DOHH2 (cell line): ENCODE data around the gene BHLHE23.

ENCODE experiments used
- H3F3A ChIP-seq: fragments of 200-600 bp; sonication (generic), shearing (Covaris generic); 2 replicates; pipeline ENCODE4 v1.6.0; 2016; ENCODE audit warnings: antibody characterized with exemption, mild to moderate bottlenecking; ENCODE audit not compliant: control insufficient read depth, insufficient read depth
- H3K27ac ChIP-seq: fragments of 200-600 bp; sonication (generic); 2 replicates; pipeline ENCODE4 v1.5.1; 2014; ENCODE audit warnings: low read depth, mild to moderate bottlenecking, low read length, moderate library complexity
- H3K27me3 ChIP-seq: fragments of 200-600 bp; sonication (generic); 2 replicates; pipeline ENCODE4 v1.6.1; 2014; ENCODE audit warnings: mild to moderate bottlenecking, low read length, mixed read lengths; ENCODE audit not compliant: control insufficient read depth
- H3K36me3 ChIP-seq: fragments of 200-600 bp; sonication (generic); 2 replicates; pipeline ENCODE4 v1.6.1; 2014; ENCODE audit warnings: mild to moderate bottlenecking, low read length, moderate library complexity, mixed read lengths; ENCODE audit not compliant: control insufficient read depth
- H3K4me1 ChIP-seq: fragments of 200-600 bp; sonication (generic); 2 replicates; pipeline ENCODE4 v1.6.1; 2014; ENCODE audit warnings: mild to moderate bottlenecking, low read length, mixed read lengths; ENCODE audit not compliant: control insufficient read depth
- H3K4me2 ChIP-seq: fragments of 200-600 bp; sonication (generic); 2 replicates; pipeline ENCODE4 v1.6.0; 2014; ENCODE audit warnings: mild to moderate bottlenecking, low read length, moderate library complexity
- H3K4me3 ChIP-seq: fragments of 200-600 bp; sonication (generic); 2 replicates; pipeline ENCODE4 v1.5.1; 2014; ENCODE audit warnings: mild to moderate bottlenecking, low read length, mixed read lengths
- H3K79me2 ChIP-seq: fragments of 200-600 bp; sonication (generic); 2 replicates; pipeline ENCODE4 v1.6.1; 2014; ENCODE audit warnings: mild to moderate bottlenecking, low read length, mixed read lengths; ENCODE audit not compliant: control insufficient read depth
- H3K9me2 ChIP-seq: fragments of 200-600 bp; sonication (generic); replicated peaks from 2 replicates; pipeline ENCODE4 v1.6.1; 2014; ENCODE audit warnings: mild to moderate bottlenecking, low read length, mixed read lengths; ENCODE audit not compliant: control insufficient read depth
- H3K9me3 ChIP-seq: fragments of 200-600 bp; sonication (generic); 2 replicates; pipeline ENCODE4 v1.6.1; 2014; ENCODE audit warnings: antibody characterized with exemption, low read length, mixed read lengths; ENCODE audit not compliant: control insufficient read depth, insufficient read depth
- H4K20me1 ChIP-seq: fragments of 200-600 bp; sonication (generic); 2 replicates; pipeline ENCODE4 v1.6.0; 2014; ENCODE audit warnings: low read depth, mild to moderate bottlenecking, antibody characterized with exemption, low read length, moderate library complexity; ENCODE audit not compliant: control insufficient read depth, insufficient read depth
- EZH2phosphoT487 ChIP-seq: fragments of 200-600 bp; sonication (generic); IDR thresholded peaks from 2 replicates; pipeline ENCODE4 v1.6.1; 2017; ENCODE audit warnings: borderline replicate concordance, mild to moderate bottlenecking, antibody characterized with exemption, low read length, moderate library complexity, mixed read lengths
- TF ChIP-seq, protein P1 (sequence below): fragments of 200-600 bp; sonication (generic); IDR thresholded peaks from one replicate; pipeline ENCODE4 v1.5.1; 2014; ENCODE audit warnings: antibody characterized with exemption, mild to moderate bottlenecking, low read depth, low read length; ENCODE audit not compliant: poor library complexity, severe bottlenecking

The BHLHE23 gene

DNA sequence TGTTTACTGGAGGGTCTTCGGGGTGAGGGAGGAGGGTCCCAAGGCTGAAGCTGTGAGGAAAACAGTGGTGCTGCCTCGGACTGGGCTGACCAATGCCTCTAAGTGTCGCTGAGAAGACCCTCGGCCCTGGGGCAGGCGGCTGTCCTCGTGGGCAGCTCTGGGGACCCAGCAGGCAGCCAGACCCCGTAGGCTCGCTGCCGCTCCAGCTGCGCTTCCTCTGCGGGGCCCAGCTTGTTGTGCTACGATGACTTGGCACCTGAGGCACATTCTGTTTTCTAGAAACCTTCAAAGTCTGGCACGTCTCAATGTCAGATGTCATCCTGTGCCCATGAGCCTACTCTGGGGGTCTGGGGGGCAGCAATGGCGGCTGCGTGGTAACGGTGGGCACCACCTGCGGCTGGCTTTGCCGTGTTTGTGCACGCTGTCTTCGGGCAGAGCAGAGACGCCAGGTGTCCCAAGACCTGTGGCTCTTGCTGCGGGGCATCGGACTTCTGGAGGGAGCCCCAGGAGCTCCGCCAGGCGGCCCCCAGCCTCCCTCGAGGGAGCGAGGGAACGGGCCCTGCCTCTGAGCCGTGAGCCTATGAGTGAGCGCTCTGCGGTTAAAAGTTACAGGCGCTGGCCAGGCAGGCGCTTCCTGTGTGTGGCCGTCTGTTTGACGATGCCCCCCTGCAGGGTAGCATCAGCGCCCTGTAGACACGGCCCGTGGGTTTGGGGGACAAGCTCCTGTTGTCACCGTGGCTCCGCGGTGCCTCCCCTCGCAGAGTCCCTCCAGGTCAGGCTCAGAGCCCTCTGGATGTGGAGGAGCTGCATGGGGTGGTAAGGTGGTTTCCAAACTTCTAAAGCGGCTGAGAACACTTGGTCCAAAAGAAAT lies 47.4 kb downstream of the BHLHE23 start:
- H3K4me2 ChIP-seq = no peak overlapping the region
- H3K36me3 ChIP-seq = peaks cover 82% of the 10 kb centered on the region
- H3K79me2 ChIP-seq = peaks cover 34% of the 10 kb centered on the region
- TF ChIP-seq, protein P1, sequence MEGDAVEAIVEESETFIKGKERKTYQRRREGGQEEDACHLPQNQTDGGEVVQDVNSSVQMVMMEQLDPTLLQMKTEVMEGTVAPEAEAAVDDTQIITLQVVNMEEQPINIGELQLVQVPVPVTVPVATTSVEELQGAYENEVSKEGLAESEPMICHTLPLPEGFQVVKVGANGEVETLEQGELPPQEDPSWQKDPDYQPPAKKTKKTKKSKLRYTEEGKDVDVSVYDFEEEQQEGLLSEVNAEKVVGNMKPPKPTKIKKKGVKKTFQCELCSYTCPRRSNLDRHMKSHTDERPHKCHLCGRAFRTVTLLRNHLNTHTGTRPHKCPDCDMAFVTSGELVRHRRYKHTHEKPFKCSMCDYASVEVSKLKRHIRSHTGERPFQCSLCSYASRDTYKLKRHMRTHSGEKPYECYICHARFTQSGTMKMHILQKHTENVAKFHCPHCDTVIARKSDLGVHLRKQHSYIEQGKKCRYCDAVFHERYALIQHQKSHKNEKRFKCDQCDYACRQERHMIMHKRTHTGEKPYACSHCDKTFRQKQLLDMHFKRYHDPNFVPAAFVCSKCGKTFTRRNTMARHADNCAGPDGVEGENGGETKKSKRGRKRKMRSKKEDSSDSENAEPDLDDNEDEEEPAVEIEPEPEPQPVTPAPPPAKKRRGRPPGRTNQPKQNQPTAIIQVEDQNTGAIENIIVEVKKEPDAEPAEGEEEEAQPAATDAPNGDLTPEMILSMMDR = no peak
- TF ChIP-seq EZH2phosphoT487 = no peak
- H3K27ac ChIP-seq = no peak overlapping the region
- no peaks in the 10 kb centered on the region for H3K9me3 ChIP-seq
- H3K27me3 ChIP-seq = no peaks in the 10 kb centered on the region
- H3F3A ChIP-seq = peaks cover 4% of the 10 kb centered on the region; the same call in 1 of the 2 replicates
- H3K4me3 ChIP-seq = no peak overlapping the region
- peaks cover 9% of the 10 kb centered on the region; the same call in 1 of the 2 replicates for H4K20me1 ChIP-seq
- H3K9me2 ChIP-seq = no peaks in the 10 kb centered on the region
- H3K4me1 ChIP-seq = peaks cover 15% of the 10 kb centered on the region

DNA sequence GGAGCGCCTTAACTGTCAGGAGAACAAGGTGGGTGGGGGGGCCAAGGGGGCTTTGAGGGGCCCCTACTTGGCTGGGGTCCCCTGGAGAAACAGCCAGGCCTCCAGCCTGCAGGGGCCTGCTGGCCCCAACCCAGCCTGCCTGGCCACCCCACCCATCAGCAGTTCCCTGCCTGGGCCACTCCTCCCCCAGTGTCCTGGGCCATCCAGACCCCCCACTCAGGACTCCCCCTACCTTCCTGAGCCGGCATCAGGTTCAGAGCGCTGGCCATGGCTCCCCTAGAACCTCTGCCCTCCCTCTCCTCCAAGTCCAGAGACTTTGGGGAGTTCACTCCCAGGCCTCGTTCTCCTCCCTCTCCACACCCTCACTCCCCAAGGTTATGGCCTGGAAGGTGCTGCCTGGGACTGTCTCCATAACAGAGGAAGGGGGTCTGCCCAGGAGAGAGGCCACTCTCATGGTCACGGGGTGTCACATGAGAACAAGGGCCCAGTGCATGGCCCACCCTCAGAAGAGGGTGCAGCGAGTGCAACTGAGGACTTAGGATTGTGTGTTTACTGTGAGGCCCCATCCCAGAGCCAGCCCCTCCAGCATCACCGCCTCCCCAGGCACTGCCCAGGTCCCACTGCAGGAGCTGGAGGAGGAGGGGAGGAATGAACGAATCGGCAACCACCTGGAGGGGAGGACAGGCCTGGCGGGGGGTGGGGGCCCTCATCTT lies 48.2 kb downstream of the BHLHE23 start:
- H3K79me2 ChIP-seq = peaks cover 34% of the 10 kb centered on the region
- no peak overlapping the region for H3K27ac ChIP-seq
- peaks cover 9% of the 10 kb centered on the region; the same call in 1 of the 2 replicates for H4K20me1 ChIP-seq
- H3K4me3 ChIP-seq = no peak overlapping the region
- peaks cover 10% of the 10 kb centered on the region for H3F3A ChIP-seq
- H3K27me3 ChIP-seq = no peaks in the 10 kb centered on the region
- H3K36me3 ChIP-seq = peaks cover 74% of the 10 kb centered on the region
- no peak for TF ChIP-seq EZH2phosphoT487
- TF ChIP-seq, protein P1 = no peak
- no peaks in the 10 kb centered on the region for H3K9me2 ChIP-seq
- no peaks in the 10 kb centered on the region for H3K9me3 ChIP-seq
- H3K4me2 ChIP-seq = no peak overlapping the region
- H3K4me1 ChIP-seq = peaks cover 21% of the 10 kb centered on the region

DNA sequence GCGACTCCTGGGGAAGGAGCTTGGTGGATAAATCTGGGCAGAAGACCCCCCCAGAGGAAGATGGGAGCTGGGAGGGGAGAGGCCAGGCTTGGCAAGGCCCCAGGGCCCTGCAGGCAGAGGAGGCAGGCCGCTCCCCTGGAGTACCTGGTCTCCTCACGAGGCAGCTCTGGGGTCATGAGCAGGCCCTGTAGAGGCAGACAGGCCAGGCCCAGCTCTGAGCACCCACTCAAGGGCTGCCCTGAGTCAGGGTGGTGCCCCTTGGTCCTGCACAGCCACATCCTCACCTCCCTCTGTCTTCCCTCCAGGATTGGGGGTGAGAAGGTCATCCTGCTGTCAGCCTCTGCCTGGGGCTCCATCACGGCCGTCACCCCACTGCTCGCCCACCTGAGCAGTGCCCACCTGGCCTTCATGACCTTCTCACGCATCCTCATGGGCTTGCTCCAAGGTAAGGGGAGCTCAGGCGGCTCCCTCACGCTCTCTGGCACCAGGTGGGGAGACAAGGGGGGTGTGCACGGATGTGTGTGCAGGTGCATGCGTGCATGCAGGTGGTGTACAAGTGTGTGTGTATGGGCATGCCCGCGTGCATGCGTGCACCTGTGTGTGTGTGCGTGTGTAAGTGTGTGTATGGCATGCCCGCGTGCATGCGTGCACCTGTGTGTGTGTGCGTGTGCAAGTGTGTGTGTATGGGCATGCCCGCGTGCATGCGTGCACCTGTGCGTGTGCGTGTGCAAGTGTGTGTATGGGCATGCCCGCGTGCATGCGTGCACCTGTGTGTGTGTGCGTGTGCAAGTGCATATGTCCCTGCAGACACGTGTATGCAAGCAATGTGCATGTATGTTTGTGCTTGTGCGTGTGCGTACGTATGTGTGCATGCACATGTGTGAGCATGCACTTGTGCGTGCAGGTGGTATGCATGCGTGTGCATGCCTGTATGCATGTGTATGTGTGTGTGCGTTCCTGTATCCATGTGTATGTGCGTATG lies 49.3 kb downstream of the BHLHE23 start:
- Histone ChIP-seq H3K9me2 (no peaks in the 10 kb centered on the region), H3K4me3 (no peak overlapping the region), H3K27ac (no peak overlapping the region), H3K27me3 (no peaks in the 10 kb centered on the region), H3K4me1 (peaks cover 29% of the 10 kb centered on the region), H4K20me1 (peaks cover 9% of the 10 kb centered on the region; the same call in 1 of the 2 replicates), H3K79me2 (peaks cover 44% of the 10 kb centered on the region), H3F3A (peaks cover 16% of the 10 kb centered on the region), H3K36me3 (peaks cover 63% of the 10 kb centered on the region), H3K4me2 (no peak overlapping the region), H3K9me3 (no peaks in the 10 kb centered on the region)
- no peak for TF ChIP-seq EZH2phosphoT487
- TF ChIP-seq, protein P1 = no peak
